Neural cell (in vitro differentiated cells): ENCODE measurements around the gene DDX24. TPM values are rescaled to one million over a fixed set of nuclear protein-coding genes. Genes with fewer than 3 reads are reported as not detected.

ENCODE experiments used
- H2AFZ ChIP-seq: fragments of 200-600, 300-800 bp; sonication (generic), shearing (Covaris generic); 2 replicates; pipeline ENCODE4 v1.6.0; 2014; ENCODE audit warnings: low read depth, mild to moderate bottlenecking, antibody characterized with exemption, low read length, moderate library complexity
- H3F3A ChIP-seq: fragments of 200-600 bp; shearing (Covaris generic); 2 replicates; pipeline ENCODE4 v1.6.1; 2016; ENCODE audit warnings: mild to moderate bottlenecking, moderate library complexity, mixed read lengths, antibody characterized with exemption, low read length; ENCODE audit not compliant: insufficient read depth, poor library complexity, severe bottlenecking
- H3K27ac ChIP-seq: fragments of 200-600, 300-800 bp; sonication (generic), shearing (Covaris generic); 2 replicates; pipeline ENCODE4 v1.5.1; 2014; ENCODE audit warnings: mild to moderate bottlenecking, low read length, moderate library complexity
- H3K27me3 ChIP-seq: fragments of 300-800, 200-600 bp; sonication (generic), shearing (Covaris generic); 2 replicates; pipeline ENCODE4 v1.6.0; 2014; ENCODE audit warnings: mild to moderate bottlenecking, low read depth, low read length, moderate library complexity; ENCODE audit not compliant: insufficient read depth
- H3K36me3 ChIP-seq: fragments of 300-800, 200-600 bp; sonication (generic), shearing (Covaris generic); 2 replicates; pipeline ENCODE4 v1.5.1; 2014; ENCODE audit warnings: mild to moderate bottlenecking, antibody characterized with exemption, low read length, moderate library complexity; ENCODE audit not compliant: insufficient read depth
- H3K4me2 ChIP-seq: fragments of 300-800, 200-600 bp; sonication (generic), shearing (Covaris generic); 2 replicates; pipeline ENCODE4 v1.6.0; 2014; ENCODE audit warnings: mild to moderate bottlenecking, low read length
- H3K4me3 ChIP-seq: fragments of 300-800, 200-600 bp; sonication (generic), shearing (Covaris generic); 2 replicates; pipeline ENCODE4 v1.5.1; 2014; ENCODE audit warnings: mild to moderate bottlenecking, low read length, moderate library complexity
- H3K79me2 ChIP-seq: fragments of 200-600 bp; shearing (Covaris generic); replicated peaks from 2 replicates; pipeline ENCODE4 v1.6.0; 2014; ENCODE audit warnings: mild to moderate bottlenecking, low read length, moderate library complexity; ENCODE audit not compliant: insufficient read depth
- H3K9ac ChIP-seq: fragments of 300-800, 200-600 bp; sonication (generic), shearing (Covaris generic); 2 replicates; pipeline ENCODE4 v1.6.1; 2016; ENCODE audit warnings: mild to moderate bottlenecking, low read length, mixed read lengths
- H3K9me2 ChIP-seq: fragments of 200-600 bp; shearing (Covaris generic); 2 replicates; pipeline ENCODE4 v1.6.1; 2016; ENCODE audit warnings: mild to moderate bottlenecking, low read length, mixed read lengths; ENCODE audit not compliant: insufficient read depth
- H3K9me3 ChIP-seq: fragments of 200-600, 300-800 bp; sonication (generic), shearing (Covaris generic); 2 replicates; pipeline ENCODE4 v1.6.1; 2016; ENCODE audit warnings: mild to moderate bottlenecking, mixed run types, low read length, moderate library complexity, mixed read lengths
- H4K20me1 ChIP-seq: fragments of 200-600 bp; shearing (Covaris generic); 2 replicates; pipeline ENCODE4 v1.6.1; 2016; ENCODE audit warnings: mild to moderate bottlenecking, mixed run types; ENCODE audit not compliant: insufficient read depth
- MXI1 ChIP-seq: fragments of 450-650 bp; conservative IDR thresholded peaks from 2 replicates; pipeline ENCODE4 v1.6.1; 2014; ENCODE audit warnings: antibody characterized with exemption, mild to moderate bottlenecking; ENCODE audit not compliant: poor library complexity, severe bottlenecking
- SMC3 ChIP-seq: fragments of 450-650 bp; conservative IDR thresholded peaks from 2 replicates; pipeline ENCODE4 v1.6.1; 2014; ENCODE audit warnings: antibody characterized with exemption, mild to moderate bottlenecking, moderate library complexity; ENCODE audit not compliant: poor library complexity
- polyA plus RNA-seq: library from polyadenylated mRNA; depleted of rRNA; stranded (reverse); fragments of >200 nt; gene quantifications from 2 replicates; pipeline ENCODE4 v1.2.3, GENCODE V29; 2014

The DDX24 gene
- polyA plus RNA-seq, 1 donor from 2014 or later: 177 TPM

DNA sequence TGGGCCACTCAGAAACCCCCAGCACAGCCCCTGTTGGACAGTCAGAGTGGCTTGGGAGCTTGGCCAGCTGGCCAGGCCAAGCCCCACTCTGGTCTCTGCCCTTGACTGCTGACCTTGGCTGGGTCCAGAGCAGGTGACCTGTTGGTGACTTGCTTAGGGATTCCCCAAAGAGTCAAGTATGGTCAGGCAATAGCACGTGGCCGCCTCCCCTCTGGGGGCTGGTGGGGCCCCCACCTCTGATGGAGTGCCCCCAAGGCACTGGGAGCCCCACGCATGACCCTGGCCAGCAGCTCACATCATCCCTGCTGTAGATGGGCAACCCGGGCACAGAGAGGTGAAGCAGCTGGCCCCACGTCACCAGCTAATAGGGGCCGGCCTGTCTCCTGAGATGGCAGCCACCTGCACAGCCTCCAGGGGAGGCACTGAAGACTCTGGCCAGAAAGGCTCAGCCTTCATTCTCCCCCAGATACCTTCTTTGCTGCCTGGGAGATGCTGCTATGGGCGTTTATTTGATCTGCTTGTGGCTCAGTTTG, 82.1 kb downstream of the DDX24 start:
- Histone ChIP-seq H3K4me2 (no peak overlapping the region), H3K4me3 (no peak overlapping the region), H4K20me1 (no peaks in the 10 kb centered on the region), H3K79me2 (no peaks in the 10 kb centered on the region), H2AFZ (no peak overlapping the region), H3K9me2 (no peaks in the 10 kb centered on the region), H3K9ac (no peak overlapping the region), H3K9me3 (no peaks in the 10 kb centered on the region), H3F3A (no peaks in the 10 kb centered on the region), H3K27ac (no peak overlapping the region), H3K36me3 (no peaks in the 10 kb centered on the region), H3K27me3 (no peaks in the 10 kb centered on the region)
- TF ChIP-seq SMC3 (no peak), MXI1 (no peak)

Other genes starting within 250 kb of the DDX24 start
- 0.43 TPM in 1 of 2 replicates, not detected in the other for gene FAM181A, start 153.9 kb downstream of the DDX24 start, polyA plus RNA-seq
- gene ASB2, start 104.6 kb downstream of the DDX24 start, polyA plus RNA-seq: 0.26 TPM in 1 of 2 replicates, not detected in the other
- gene CCDC197, start 83.9 kb downstream of the DDX24 start, polyA plus RNA-seq: not detected in 2 replicates
- gene OTUB2, start 54.9 kb downstream of the DDX24 start, polyA plus RNA-seq: 2.5 and 2.8 TPM in 2 replicates
- gene IFI27L1, start 108 bp upstream of the DDX24 start, polyA plus RNA-seq: 37.9 and 45.6 TPM in 2 replicates
- 2.2 and 5.6 TPM in 2 replicates for gene IFI27, start 29.5 kb upstream of the DDX24 start, polyA plus RNA-seq
- 15.3 and 23.7 TPM in 2 replicates for gene IFI27L2, start 48.4 kb upstream of the DDX24 start, polyA plus RNA-seq
- gene PPP4R4, start 93.1 kb upstream of the DDX24 start, polyA plus RNA-seq: 4.8 and 5.9 TPM in 2 replicates
- not detected in 2 replicates for gene SERPINA10, start 212.1 kb upstream of the DDX24 start, polyA plus RNA-seq
- not detected in 2 replicates for gene SERPINA6, start 242.1 kb upstream of the DDX24 start, polyA plus RNA-seq